KMS-11 (cell line): ENCODE results near the gene NRP1.

Experiments
- H2AFZ ChIP-seq: fragments of 200-600 bp; sonication (generic); 2 replicates; pipeline ENCODE4 v1.6.1; 2016; ENCODE audit warnings: antibody characterized with exemption, mixed run types, low read depth
- H3K27ac ChIP-seq: fragments of 200-600 bp; sonication (generic); 2 replicates; pipeline ENCODE4 v1.6.1; 2016; ENCODE audit warnings: mild to moderate bottlenecking, mixed run types
- H3K27me3 ChIP-seq: fragments of 200-600 bp; sonication (generic); 2 replicates; pipeline ENCODE4 v1.6.1; 2017; ENCODE audit warnings: mild to moderate bottlenecking, low read depth, mixed run types, moderate library complexity; ENCODE audit not compliant: insufficient read depth
- H3K36me3 ChIP-seq: fragments of 200-600 bp; sonication (generic); 2 replicates; pipeline ENCODE4 v1.6.1; 2017; ENCODE audit warnings: mild to moderate bottlenecking, mixed run types; ENCODE audit not compliant: insufficient read depth
- H3K4me1 ChIP-seq: fragments of 200-600 bp; sonication (generic); 2 replicates; pipeline ENCODE4 v1.6.1; 2016; ENCODE audit warnings: mild to moderate bottlenecking, low read depth, mixed run types; ENCODE audit not compliant: poor library complexity, severe bottlenecking
- H3K4me2 ChIP-seq: fragments of 200-600 bp; sonication (generic); 2 replicates; pipeline ENCODE4 v1.7.0; 2016; ENCODE audit warnings: mild to moderate bottlenecking, mixed run types
- H3K4me3 ChIP-seq: fragments of 200-600 bp; sonication (generic); IDR thresholded peaks from 2 replicates; pipeline ENCODE4 v1.6.1; 2017; ENCODE audit warnings: low read depth, low read length, mixed read lengths; ENCODE audit not compliant: insufficient read depth
- H3K79me2 ChIP-seq: fragments of 200-600 bp; sonication (generic); 2 replicates; pipeline ENCODE4 v1.6.1; 2016; ENCODE audit warnings: low read depth, mixed run types; ENCODE audit not compliant: insufficient read depth
- H3K9ac ChIP-seq: fragments of 200-600 bp; sonication (generic); 2 replicates; pipeline ENCODE4 v1.6.1; 2016; ENCODE audit warnings: mild to moderate bottlenecking, mixed run types
- H4K20me1 ChIP-seq: fragments of 200-600 bp; sonication (generic); 2 replicates; pipeline ENCODE4 v1.6.1; 2016; ENCODE audit warnings: mild to moderate bottlenecking, mixed run types; ENCODE audit not compliant: insufficient read depth
- TF ChIP-seq, protein P1 (sequence below): fragments of 200-600 bp; sonication (generic); conservative IDR thresholded peaks from 2 replicates; pipeline ENCODE4 v1.6.1; 2017; ENCODE audit warnings: low read depth, mild to moderate bottlenecking, antibody characterized with exemption, low read length, moderate library complexity, mixed read lengths

Gene NRP1

DNA sequence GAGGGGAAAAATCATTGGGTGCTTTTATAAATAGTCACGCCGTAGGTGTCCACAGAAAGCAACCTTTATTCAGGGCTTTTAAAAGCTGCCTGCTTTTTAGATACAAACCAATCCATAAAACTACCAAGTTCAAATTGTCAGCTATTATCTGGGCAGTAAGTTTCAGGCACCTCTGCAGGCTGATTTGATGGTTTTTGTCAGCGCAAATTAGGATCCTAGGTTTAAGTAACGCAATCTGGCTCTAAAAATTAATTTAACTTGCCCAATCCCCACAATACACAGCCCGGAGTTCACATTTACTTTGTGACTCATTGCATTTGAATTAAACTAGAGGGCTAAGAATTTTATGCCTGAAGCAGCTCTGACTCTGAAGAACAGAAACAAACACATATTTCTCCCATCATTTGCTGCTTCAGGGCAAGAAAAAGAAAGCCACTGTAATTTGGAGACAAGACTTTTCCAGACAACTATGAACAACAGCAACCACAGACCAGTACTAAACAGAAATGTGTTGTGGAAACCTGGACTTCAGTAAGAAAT lies 43.3 kb downstream of the NRP1 start:
- no peak overlapping the region for H3K4me2 ChIP-seq
- H3K27me3 ChIP-seq: no peaks in the 10 kb centered on the region
- TF ChIP-seq, protein P1, sequence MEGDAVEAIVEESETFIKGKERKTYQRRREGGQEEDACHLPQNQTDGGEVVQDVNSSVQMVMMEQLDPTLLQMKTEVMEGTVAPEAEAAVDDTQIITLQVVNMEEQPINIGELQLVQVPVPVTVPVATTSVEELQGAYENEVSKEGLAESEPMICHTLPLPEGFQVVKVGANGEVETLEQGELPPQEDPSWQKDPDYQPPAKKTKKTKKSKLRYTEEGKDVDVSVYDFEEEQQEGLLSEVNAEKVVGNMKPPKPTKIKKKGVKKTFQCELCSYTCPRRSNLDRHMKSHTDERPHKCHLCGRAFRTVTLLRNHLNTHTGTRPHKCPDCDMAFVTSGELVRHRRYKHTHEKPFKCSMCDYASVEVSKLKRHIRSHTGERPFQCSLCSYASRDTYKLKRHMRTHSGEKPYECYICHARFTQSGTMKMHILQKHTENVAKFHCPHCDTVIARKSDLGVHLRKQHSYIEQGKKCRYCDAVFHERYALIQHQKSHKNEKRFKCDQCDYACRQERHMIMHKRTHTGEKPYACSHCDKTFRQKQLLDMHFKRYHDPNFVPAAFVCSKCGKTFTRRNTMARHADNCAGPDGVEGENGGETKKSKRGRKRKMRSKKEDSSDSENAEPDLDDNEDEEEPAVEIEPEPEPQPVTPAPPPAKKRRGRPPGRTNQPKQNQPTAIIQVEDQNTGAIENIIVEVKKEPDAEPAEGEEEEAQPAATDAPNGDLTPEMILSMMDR: no peak
- H3K4me3 ChIP-seq: no peak overlapping the region
- no peak overlapping the region for H3K27ac ChIP-seq
- H3K4me1 ChIP-seq: no peaks in the 10 kb centered on the region
- no peaks in the 10 kb centered on the region for H3K79me2 ChIP-seq
- no peaks in the 10 kb centered on the region for H4K20me1 ChIP-seq
- H2AFZ ChIP-seq: no peak overlapping the region
- no peaks in the 10 kb centered on the region for H3K36me3 ChIP-seq
- H3K9ac ChIP-seq: no peak overlapping the region

DNA sequence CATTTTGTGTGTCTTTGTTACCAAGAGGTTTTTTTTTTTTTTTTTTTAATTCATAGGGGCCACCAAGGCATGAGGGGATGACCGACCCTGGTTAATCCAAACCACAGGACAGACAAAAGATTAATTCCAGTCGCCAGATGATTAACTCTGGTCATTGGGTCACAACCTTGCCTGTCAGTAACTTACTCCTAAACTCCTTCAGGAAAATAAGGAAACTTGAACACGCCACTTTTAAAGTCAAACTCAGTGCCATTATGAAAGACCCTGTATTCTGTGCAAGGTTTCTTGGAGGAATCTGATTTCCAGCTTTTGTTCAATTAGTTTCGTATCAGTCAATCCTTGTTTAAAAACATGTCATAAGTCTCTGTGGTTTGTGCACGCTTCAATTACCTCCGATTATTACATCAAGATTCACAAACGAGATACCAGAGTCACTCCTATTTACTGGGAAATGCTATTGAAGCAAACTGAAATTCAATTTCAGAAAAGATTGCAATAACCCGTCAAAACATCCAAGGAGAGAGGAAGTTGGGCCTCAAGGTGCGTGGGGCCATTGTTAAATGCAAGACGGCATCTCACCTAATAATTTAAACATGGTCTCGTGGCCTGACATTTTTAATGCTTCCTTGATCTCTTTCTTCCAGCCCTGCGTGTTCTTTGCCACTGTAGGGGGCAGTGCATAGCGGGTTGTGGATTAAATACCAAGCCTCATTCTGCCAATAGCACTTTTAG lies 44.0 kb downstream of the NRP1 start:
- Histone ChIP-seq H3K4me3 (no peak overlapping the region), H3K9ac (no peak overlapping the region), H3K4me2 (no peak overlapping the region), H3K27me3 (no peaks in the 10 kb centered on the region), H3K4me1 (no peaks in the 10 kb centered on the region), H3K79me2 (no peaks in the 10 kb centered on the region), H2AFZ (no peak overlapping the region), H3K36me3 (no peaks in the 10 kb centered on the region), H4K20me1 (no peaks in the 10 kb centered on the region), H3K27ac (no peak overlapping the region)
- TF ChIP-seq, protein P1: no peak

DNA sequence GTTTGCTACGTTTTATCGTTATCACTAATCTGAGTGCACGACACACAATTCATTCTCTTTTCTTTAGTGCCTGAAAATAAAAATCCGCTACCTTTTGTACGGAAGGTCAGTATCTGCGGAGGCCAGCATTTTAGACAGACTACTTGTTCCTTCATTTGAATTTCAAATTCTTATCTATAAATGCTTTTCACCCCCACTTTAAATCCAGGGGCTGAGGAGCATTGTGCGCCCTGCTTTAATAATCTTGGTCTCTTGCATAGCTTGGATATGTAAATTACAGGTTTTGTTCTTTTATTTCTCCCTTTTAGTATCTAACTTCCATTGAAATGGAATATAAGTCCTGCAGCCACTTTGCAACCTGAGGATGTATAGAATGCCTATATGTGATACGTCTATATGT lies 44.7 kb downstream of the NRP1 start:
- TF ChIP-seq, protein P1: no peak
- no peaks in the 10 kb centered on the region for H3K4me1 ChIP-seq
- no peaks in the 10 kb centered on the region for H3K79me2 ChIP-seq

GRCh38 chr10:33288127-33288526 lies 46.3 kb downstream of the NRP1 start:
- no peak overlapping the region for H3K9ac ChIP-seq
- H3K36me3 ChIP-seq: no peaks in the 10 kb centered on the region
- H3K27me3 ChIP-seq: no peaks in the 10 kb centered on the region
- H3K4me2 ChIP-seq: no peak overlapping the region
- H2AFZ ChIP-seq: no peak overlapping the region
- H4K20me1 ChIP-seq: no peaks in the 10 kb centered on the region
- TF ChIP-seq, protein P1: no peak
- H3K79me2 ChIP-seq: no peaks in the 10 kb centered on the region
- no peak overlapping the region for H3K4me3 ChIP-seq
- no peak overlapping the region for H3K27ac ChIP-seq
- no peaks in the 10 kb centered on the region for H3K4me1 ChIP-seq

More for the DNA sequence above, 44.7 kb downstream of the NRP1 start:
- Histone ChIP-seq H3K36me3 (no peaks in the 10 kb centered on the region), H3K9ac (no peak overlapping the region), H3K4me3 (no peak overlapping the region), H3K27ac (no peak overlapping the region), H3K4me2 (no peak overlapping the region), H2AFZ (no peak overlapping the region), H4K20me1 (no peaks in the 10 kb centered on the region), H3K27me3 (no peaks in the 10 kb centered on the region)
